ENCODE data around the gene GCK.

GCK gene

DNA sequence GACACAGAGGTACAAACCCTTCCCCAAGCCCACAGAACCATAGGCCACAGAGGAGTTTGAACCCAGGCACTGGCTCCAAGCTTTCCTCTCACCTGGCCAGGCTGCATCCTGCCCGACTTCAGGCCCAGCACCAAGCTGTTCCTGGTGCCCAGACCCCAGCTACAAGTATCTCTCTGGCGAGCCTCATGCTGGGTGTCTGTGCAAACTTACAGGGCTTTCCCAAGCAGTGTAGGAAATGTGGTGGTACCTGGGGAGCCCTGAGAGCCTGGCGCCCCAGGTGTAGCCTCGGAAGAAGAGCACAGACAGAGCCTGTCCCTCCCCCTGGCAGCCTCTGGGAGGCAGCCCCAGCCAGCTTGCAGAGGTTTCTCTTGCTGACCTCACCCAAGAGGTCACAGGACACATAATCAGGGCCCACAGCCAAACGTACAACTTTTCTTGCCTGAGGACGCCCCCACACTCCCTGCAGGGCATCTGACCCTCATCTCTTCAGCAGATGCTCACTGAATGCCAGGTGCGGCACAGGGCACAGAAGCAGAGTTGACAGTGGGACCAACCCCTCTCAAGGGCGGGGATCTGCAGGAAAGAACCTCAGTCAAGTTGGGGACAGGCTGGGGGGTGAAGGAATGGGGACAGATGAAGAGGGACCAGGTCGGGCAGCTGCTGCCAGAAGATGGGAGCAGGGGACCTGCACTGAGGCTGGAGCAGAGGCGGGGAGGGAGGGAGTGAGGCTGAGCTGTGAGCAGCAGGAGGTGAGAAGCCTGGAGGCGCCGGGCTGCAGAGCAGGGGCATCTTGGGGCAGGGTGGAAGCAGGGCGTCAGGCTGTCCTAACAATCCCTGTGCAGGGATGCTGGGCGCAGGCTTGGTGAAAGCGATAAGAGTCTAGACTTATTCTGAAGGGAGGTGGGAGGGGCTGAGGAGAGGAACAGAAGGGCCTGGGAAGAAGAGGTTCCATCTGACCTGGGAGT is 31.8 kb downstream of the GCK start:
- POLR2A ChIA-PET = no interaction called here
- DNase-seq (ENCODE audit: extremely low spot score) = no peak
- no peak for TF ChIP-seq LEF1 (IDR thresholded peaks at IDR 0.05; ENCODE audit: borderline replicate concordance)
- no peak for TF ChIP-seq ARNT (IDR thresholded peaks at IDR 0.05)
- no peak for TF ChIP-seq ELF4 (IDR thresholded peaks at IDR 0.05)
- TF ChIP-seq FOXA1 (IDR thresholded peaks at IDR 0.05) = no peak
- TF ChIP-seq L3MBTL2 (conservative IDR thresholded peaks at IDR 0.05) = no peak
- TF ChIP-seq NFRKB (IDR thresholded peaks at IDR 0.05) = no peak
- no peak for TF ChIP-seq HDGF (IDR thresholded peaks at IDR 0.05; ENCODE audit: borderline replicate concordance)
- no peak for TF ChIP-seq FOXK2 (IDR thresholded peaks at IDR 0.05)
- no peak for TF ChIP-seq CTBP1 (IDR thresholded peaks at IDR 0.05; ENCODE audit: borderline replicate concordance)
- TF ChIP-seq FOXM1 (IDR thresholded peaks at IDR 0.05; ENCODE audit: borderline replicate concordance) = no peak
- TF ChIP-seq SP1 (IDR thresholded peaks at IDR 0.05) = no peak
- TF ChIP-seq TARDBP (IDR thresholded peaks at IDR 0.05) = no peak
- no peak for TF ChIP-seq BHLHE40 (IDR thresholded peaks at IDR 0.05; ENCODE audit: borderline replicate concordance)
- TF ChIP-seq, protein P1, sequence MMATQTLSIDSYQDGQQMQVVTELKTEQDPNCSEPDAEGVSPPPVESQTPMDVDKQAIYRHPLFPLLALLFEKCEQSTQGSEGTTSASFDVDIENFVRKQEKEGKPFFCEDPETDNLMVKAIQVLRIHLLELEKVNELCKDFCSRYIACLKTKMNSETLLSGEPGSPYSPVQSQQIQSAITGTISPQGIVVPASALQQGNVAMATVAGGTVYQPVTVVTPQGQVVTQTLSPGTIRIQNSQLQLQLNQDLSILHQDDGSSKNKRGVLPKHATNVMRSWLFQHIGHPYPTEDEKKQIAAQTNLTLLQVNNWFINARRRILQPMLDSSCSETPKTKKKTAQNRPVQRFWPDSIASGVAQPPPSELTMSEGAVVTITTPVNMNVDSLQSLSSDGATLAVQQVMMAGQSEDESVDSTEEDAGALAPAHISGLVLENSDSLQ (IDR thresholded peaks at IDR 0.05) = no peak
- CTCF ChIA-PET = no interaction called here

DNA sequence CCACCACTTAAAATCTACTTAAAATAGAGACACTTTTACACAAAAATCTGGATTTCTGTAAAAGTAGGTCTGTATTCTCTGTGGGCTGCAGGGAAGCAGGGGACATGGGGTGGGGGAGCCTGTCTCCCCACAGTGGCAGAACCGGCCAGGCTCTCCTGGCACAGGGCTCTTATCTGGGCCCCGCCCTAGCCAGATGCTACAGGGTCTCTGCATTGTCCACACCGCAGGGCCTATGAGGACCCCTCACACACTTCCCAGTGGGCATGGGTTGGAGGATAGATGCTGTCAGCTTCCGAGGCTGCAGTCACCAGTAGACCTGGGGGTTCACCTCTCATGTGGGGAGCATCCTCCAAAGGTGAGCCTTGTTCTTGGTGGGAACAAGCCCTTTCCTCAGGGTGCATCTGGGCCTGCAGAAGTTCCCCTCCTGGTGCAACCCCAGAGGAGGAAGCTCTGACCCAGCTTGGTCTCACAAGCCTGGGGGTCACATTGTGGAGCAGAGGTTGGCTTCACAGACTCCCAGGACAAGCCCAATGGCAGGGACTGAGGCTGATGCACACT is 32.7 kb downstream of the GCK start:
- CTCF ChIA-PET = no interaction called here
- DNase-seq (ENCODE audit: extremely low spot score) = no peak
- TF ChIP-seq SUZ12 (IDR thresholded peaks at IDR 0.05) (no peak), LEF1 (IDR thresholded peaks at IDR 0.05; ENCODE audit: borderline replicate concordance) (no peak), ZNF384 (IDR thresholded peaks at IDR 0.05) (no peak), L3MBTL2 (conservative IDR thresholded peaks at IDR 0.05) (no peak), ARNT (IDR thresholded peaks at IDR 0.05) (no peak), CTBP1 (IDR thresholded peaks at IDR 0.05; ENCODE audit: borderline replicate concordance) (no peak), FOXK2 (IDR thresholded peaks at IDR 0.05) (no peak), TARDBP (IDR thresholded peaks at IDR 0.05) (no peak), SP1 (IDR thresholded peaks at IDR 0.05) (no peak), NFRKB (IDR thresholded peaks at IDR 0.05) (no peak)
- TF ChIP-seq, protein P1 (IDR thresholded peaks at IDR 0.05) = no peak
- POLR2A ChIA-PET = no interaction called here

DNA sequence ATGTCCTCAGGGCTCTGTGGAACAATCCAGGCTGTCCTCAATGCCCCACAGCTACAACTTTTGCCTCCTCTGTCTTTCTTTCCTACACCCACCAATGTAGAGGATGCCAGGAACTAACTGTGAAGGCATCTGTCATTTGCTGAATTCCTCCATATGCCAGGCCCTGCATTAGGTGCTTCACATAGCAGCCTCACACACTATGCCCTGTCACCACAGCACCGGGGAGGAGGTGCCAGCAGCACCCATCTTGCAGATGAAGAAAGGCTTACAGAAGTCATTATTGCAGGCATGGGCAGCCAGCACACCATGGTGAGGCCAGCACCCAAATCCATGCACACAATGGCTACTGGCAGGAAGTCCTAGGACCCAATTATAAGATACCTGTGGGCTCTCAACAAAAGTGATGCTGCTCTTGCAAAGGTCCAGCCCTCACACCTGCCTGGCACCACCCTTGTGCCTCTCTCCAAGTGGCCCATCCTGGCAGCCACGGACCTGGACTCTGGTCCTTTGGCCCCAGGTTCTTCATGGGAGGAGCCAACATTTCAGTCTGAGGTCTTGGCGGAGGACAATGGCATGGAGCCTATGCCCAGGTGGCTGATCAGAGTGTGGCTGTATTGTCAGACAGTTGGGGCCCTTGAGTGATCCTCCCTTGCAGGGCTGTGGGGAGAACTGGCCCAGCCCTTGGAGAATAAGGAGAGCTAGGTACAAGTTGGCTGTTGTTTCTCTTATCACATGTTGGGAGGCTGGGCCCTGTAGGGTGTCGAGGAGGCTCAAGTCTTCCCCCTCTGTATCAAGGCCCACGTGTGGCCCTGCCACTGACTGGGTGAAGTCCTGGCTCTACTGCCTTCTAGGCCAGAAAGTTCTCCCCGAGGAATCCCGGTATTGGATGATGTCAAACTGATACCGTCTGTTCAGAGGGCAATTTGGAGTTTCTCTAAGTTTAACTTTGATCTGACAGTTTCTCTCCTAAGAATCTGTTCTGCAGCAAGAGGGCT is 33.8 kb downstream of the GCK start:
- POLR2A ChIA-PET = interaction anchor here (0.5 kb wide), 1 partner anchor 392 kb away, joined by 3 read pairs; no protein-coding TSS in a partner anchor

DNA sequence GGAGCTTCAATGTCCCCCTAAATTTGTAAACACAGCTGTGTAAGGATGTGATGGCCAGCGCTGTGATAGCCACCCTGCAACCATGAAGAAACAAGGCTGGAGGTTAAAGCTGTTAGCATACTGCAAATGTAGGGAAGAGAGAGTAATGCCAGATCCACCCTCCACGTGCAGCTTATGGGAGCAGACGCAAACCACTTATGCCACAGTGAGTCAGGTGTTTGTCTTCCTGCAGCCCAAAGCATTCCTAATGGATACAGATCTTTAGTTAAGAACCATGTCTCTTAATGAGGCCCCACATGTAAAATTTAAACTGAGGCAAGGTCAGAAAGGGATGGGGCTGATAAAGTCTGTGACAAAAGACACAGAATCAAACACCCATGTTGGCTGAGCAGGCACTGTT is 34.5 kb downstream of the GCK start:
- TF ChIP-seq ARNT (IDR thresholded peaks at IDR 0.05) (no peak), FOXM1 (IDR thresholded peaks at IDR 0.05; ENCODE audit: borderline replicate concordance) (no peak), SP1 (IDR thresholded peaks at IDR 0.05) (no peak), TARDBP (IDR thresholded peaks at IDR 0.05) (no peak)
- no peak for DNase-seq (ENCODE audit: extremely low spot score)
- POLR2A ChIA-PET = interaction anchor here (0.5 kb wide), 1 partner anchor 393 kb away, joined by 3 read pairs; no protein-coding TSS in a partner anchor
- CTCF ChIA-PET = no interaction called here

More for the DNA sequence above, 33.8 kb downstream of the GCK start:
- CTCF ChIA-PET = no interaction called here
- no peak for DNase-seq (ENCODE audit: extremely low spot score)
- no peak for TF ChIP-seq ELF4 (IDR thresholded peaks at IDR 0.05)
- no peak for TF ChIP-seq FOXK2 (IDR thresholded peaks at IDR 0.05)
- TF ChIP-seq NFRKB (IDR thresholded peaks at IDR 0.05) = no peak
- no peak for TF ChIP-seq L3MBTL2 (conservative IDR thresholded peaks at IDR 0.05)
- no peak for TF ChIP-seq TARDBP (IDR thresholded peaks at IDR 0.05)

DNA sequence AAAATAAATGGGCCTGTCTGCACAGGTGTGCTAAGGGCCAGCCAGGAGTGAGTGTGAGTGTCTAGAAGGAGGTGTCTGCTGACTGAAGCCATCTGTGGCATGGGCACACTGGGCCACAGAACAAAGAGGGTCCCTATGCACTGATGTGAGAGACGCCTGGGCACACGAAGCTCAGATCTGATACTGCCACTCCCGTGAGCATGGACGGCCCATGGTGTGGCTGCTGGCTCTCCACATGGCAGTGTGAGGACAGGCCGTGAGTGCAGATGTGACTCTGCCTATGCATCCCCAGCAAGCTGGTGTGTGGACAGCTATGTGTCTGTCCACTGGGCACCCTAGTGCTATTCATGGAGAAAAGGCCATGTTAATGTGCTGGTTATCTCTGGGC is 35.3 kb downstream of the GCK start:
- TF ChIP-seq FOXK2 (IDR thresholded peaks at IDR 0.05) = no peak
- POLR2A ChIA-PET = no interaction called here
- CTCF ChIA-PET = no interaction called here
- no peak for DNase-seq (ENCODE audit: extremely low spot score)

DNA sequence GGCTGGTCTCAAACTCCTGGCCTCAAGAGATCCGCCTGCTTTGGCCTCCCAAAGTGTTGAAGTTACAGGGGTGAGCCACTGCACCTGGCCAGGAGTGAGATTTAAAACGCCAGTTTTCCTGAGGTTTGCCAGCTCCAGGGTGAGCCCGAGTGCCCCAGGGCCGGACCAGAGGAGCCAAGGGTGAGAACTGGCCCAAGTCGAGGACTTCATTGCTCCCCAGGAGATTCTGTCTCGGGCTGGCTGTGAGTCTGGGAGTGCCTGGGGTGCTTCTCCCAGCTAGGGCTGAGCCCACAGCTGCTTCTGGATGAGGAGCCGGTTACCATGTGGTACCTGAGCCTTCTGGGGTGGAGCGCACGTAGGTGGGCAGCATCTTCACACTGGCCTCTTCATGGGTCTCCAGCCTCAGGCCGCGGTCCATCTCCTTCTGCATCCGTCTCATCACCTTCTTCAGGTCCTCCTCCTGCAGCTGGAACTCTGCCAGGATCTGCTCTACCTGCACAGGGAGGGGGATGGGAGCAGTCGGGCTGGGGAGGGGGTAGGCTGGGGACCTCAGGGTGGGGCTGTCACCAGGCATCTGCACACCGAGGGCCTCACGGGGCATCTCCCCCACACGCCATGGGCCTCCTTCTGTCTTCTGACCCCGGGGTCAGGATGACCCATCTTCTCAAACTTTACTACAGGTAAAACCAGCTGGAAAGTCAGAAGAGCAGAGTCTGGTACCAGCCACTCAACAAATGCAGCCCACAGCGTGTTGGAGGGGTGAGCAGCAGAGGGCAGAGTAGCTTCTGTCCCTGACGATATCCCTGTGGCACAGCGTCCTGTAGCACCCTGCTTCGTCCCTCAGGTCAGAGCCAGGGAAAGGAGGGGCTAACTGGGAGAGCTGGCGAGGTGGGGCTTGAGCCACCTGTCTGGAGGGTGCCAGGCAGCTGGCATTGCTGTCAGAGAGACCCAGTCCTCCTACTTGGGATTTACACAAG is 36.0 kb downstream of the GCK start:
- CTCF ChIA-PET = no interaction called here
- POLR2A ChIA-PET = no interaction called here
- DNase-seq (ENCODE audit: extremely low spot score) = no peak
- TF ChIP-seq BHLHE40 (IDR thresholded peaks at IDR 0.05; ENCODE audit: borderline replicate concordance) (no peak), LEF1 (IDR thresholded peaks at IDR 0.05; ENCODE audit: borderline replicate concordance) (no peak), ELF4 (IDR thresholded peaks at IDR 0.05) (no peak), CTBP1 (IDR thresholded peaks at IDR 0.05; ENCODE audit: borderline replicate concordance) (no peak), TARDBP (IDR thresholded peaks at IDR 0.05) (no peak), SUZ12 (IDR thresholded peaks at IDR 0.05) (no peak), ZNF384 (IDR thresholded peaks at IDR 0.05) (no peak), L3MBTL2 (conservative IDR thresholded peaks at IDR 0.05) (no peak), NFRKB (IDR thresholded peaks at IDR 0.05) (no peak), FOXK2 (IDR thresholded peaks at IDR 0.05) (no peak), ARNT (IDR thresholded peaks at IDR 0.05) (no peak), FOXM1 (IDR thresholded peaks at IDR 0.05; ENCODE audit: borderline replicate concordance) (no peak), HDGF (IDR thresholded peaks at IDR 0.05; ENCODE audit: borderline replicate concordance) (no peak), FOXA1 (IDR thresholded peaks at IDR 0.05) (no peak), SP1 (IDR thresholded peaks at IDR 0.05) (no peak)
- TF ChIP-seq, protein P1 (IDR thresholded peaks at IDR 0.05) = no peak
